Gastrocnemius medialis (tissue), 4 donors: ENCODE measurements around the gene CCDC170. TPM values are rescaled to one million over a fixed set of nuclear protein-coding genes. Genes with fewer than 3 reads are reported as not detected.

Experiments used
- ATAC-seq, 2 donors: fragments of 150-250 bp; one replicate each; pipeline ENCODE4 v1.9.1; 2016
- DNase-seq, 2 donors: peaks; one replicate each; pipeline ENCODE4 v3.0.0-alpha.2; 2019
- H3K27ac ChIP-seq, 4 donors: fragments of 200-600 bp; sonication (generic); 1 replicate in 1 of 4; 2 replicates in 3 of 4; pipeline ENCODE4 v1.5.1; 2016 to 2018; ENCODE audit warnings: mild to moderate bottlenecking in 2 of 4, moderate library complexity in 1 of 4
- H3K27me3 ChIP-seq, 3 donors: fragments of 200-600 bp; sonication (generic) in 2 of 3; 1 replicate in 1 of 3; 2 replicates in 2 of 3; pipeline versions ENCODE4 v1.5.1 to v1.6.0; 2016 to 2019; ENCODE audit warnings: mild to moderate bottlenecking in 1 of 3, moderate library complexity in 1 of 3
- H3K36me3 ChIP-seq, 2 donors: fragments of 200-600 bp; sonication (generic) in 1 of 2; one replicate each; pipeline ENCODE4 v1.5.1; 2017 to 2018
- H3K4me1 ChIP-seq, 2 donors: fragments of 200-600 bp; sonication (generic) in 1 of 2; one replicate each; pipeline ENCODE4 v1.5.1; 2016 to 2017; ENCODE audit warnings: mild to moderate bottlenecking in 2 of 2
- H3K4me3 ChIP-seq, 4 donors: fragments of 200-600 bp; sonication (generic) in 3 of 4; 1 replicate in 1 of 4; 2 replicates in 3 of 4; pipeline ENCODE4 v1.5.1; 2016 to 2019; ENCODE audit warnings: mild to moderate bottlenecking in 2 of 4
- H3K9me3 ChIP-seq, 3 donors: fragments of 200-600 bp; sonication (generic) in 2 of 3; 1 replicate in 1 of 3; 2 replicates in 2 of 3; pipeline ENCODE4 v1.5.1; 2016 to 2019
- CTCF ChIP-seq, 5 experiments: fragments of 450-650 bp in 3 of 5; fragments of 200-600 bp in 2 of 5; sonication (generic) in 2 of 5; IDR thresholded peaks in 4 of 5; conservative IDR thresholded peaks in 1 of 5; 1 replicate in 4 of 5; 2 replicates in 1 of 5; pipeline ENCODE4 v1.5.1; 2016 to 2019; ENCODE audit warnings: antibody characterized with exemption in 5 of 5, mild to moderate bottlenecking in 3 of 5, moderate library complexity in 3 of 5
- POLR2A ChIP-seq, 2 donors: fragments of 450-650 bp; IDR thresholded peaks; one replicate each; pipeline ENCODE4 v1.6.1; 2017; ENCODE audit warnings: antibody characterized with exemption in 2 of 2, mild to moderate bottlenecking in 2 of 2, moderate library complexity in 2 of 2
- in situ Hi-C, 4 donors: fragments of 200-750 bp; cut with MboI; loops; one replicate each; pipeline versions ENCODE4 v1.15.0 to v1.8.0; 2017; ENCODE audit warnings: low sequenced_read_pairs in 4 of 4
- intact Hi-C: fragments of 100-400 bp; cut with DNase I; formaldehyde crosslinking; loops from one replicate; pipeline ENCODE4 v1.15.1; 2023; ENCODE audit warnings: low total_unique reads
- total RNA-seq, 4 donors: library from RNA; depleted of rRNA; stranded (reverse); fragments of >200 nt; gene quantifications; one replicate each; pipeline versions ENCODE4 v1.1.0 to v1.2.3, GENCODE V29; 2016

The CCDC170 gene
- total RNA-seq, 4 donors from 2014 or later, result 0.04 to 0.05 TPM; not detected in 2

GRCh38 chr6:151624481-151624880 lies 130.7 kb downstream of the CCDC170 start:
- Histone ChIP-seq H3K36me3 (no peaks in the 10 kb centered on the region), H3K9me3 (no peaks in the 10 kb centered on the region), H3K4me1 (no peaks in the 10 kb centered on the region), H3K4me3 (no peak overlapping the region), H3K27ac (no peak overlapping the region), H3K27me3 (no peaks in the 10 kb centered on the region)
- TF ChIP-seq POLR2A (IDR thresholded peaks at IDR 0.05) (no peak), CTCF (IDR thresholded peaks at IDR 0.05 in 4 of 5, conservative IDR thresholded peaks at IDR 0.05 in 1 of 5) (no peak)
- in situ Hi-C loops, result no loop called here
- intact Hi-C loops, result no loop called here
- DNase-seq (no peak), ATAC-seq (no peak)

GRCh38 chr6:151624900-151625536 lies 131.2 kb downstream of the CCDC170 start:
- TF ChIP-seq CTCF (IDR thresholded peaks at IDR 0.05 in 4 of 5, conservative IDR thresholded peaks at IDR 0.05 in 1 of 5) (no peak), POLR2A (IDR thresholded peaks at IDR 0.05) (no peak)
- Histone ChIP-seq H3K4me3 (no peak overlapping the region), H3K27ac (no peak overlapping the region), H3K4me1 (no peaks in the 10 kb centered on the region), H3K9me3 (no peaks in the 10 kb centered on the region), H3K36me3 (no peaks in the 10 kb centered on the region), H3K27me3 (no peaks in the 10 kb centered on the region)
- ATAC-seq, result no peak
- in situ Hi-C loops (no loop called here), intact Hi-C loops (no loop called here)
- DNase-seq, result no peak

GRCh38 chr6:151627689-151628444 lies 134.1 kb downstream of the CCDC170 start:
- intact Hi-C loops, result no loop called here
- in situ Hi-C loops, result no loop called here
- DNase-seq (no peak), ATAC-seq (no peak)
- Histone ChIP-seq H3K4me3 (no peak overlapping the region), H3K9me3 (no peaks in the 10 kb centered on the region), H3K36me3 (no peaks in the 10 kb centered on the region), H3K27ac (no peak overlapping the region), H3K4me1 (no peaks in the 10 kb centered on the region), H3K27me3 (no peaks in the 10 kb centered on the region)
- TF ChIP-seq POLR2A (IDR thresholded peaks at IDR 0.05) (no peak), CTCF (IDR thresholded peaks at IDR 0.05 in 4 of 5, conservative IDR thresholded peaks at IDR 0.05 in 1 of 5) (no peak)

GRCh38 chr6:151629791-151630190 lies 136.0 kb downstream of the CCDC170 start:
- no peak overlapping the region for H3K4me3 ChIP-seq
- ATAC-seq (no peak), DNase-seq (no peak)
- no peaks in the 10 kb centered on the region for H3K4me1 ChIP-seq
- H3K9me3 ChIP-seq, result no peaks in the 10 kb centered on the region
- in situ Hi-C loops (no loop called here), intact Hi-C loops (no loop called here)
- no peaks in the 10 kb centered on the region for H3K27me3 ChIP-seq
- TF ChIP-seq CTCF (IDR thresholded peaks at IDR 0.05 in 4 of 5, conservative IDR thresholded peaks at IDR 0.05 in 1 of 5) (no peak), POLR2A (IDR thresholded peaks at IDR 0.05) (no peak)
- no peaks in the 10 kb centered on the region for H3K36me3 ChIP-seq
- no peak overlapping the region for H3K27ac ChIP-seq
